ENCODE measurements around the gene CST2.
"Not testable (repeated sequence)": the region's sequence is repeated elsewhere in the genome, so short reads cannot be mapped to it uniquely, and the experiment has no call there.

The CST2 gene, protein sequence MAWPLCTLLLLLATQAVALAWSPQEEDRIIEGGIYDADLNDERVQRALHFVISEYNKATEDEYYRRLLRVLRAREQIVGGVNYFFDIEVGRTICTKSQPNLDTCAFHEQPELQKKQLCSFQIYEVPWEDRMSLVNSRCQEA

DNA sequence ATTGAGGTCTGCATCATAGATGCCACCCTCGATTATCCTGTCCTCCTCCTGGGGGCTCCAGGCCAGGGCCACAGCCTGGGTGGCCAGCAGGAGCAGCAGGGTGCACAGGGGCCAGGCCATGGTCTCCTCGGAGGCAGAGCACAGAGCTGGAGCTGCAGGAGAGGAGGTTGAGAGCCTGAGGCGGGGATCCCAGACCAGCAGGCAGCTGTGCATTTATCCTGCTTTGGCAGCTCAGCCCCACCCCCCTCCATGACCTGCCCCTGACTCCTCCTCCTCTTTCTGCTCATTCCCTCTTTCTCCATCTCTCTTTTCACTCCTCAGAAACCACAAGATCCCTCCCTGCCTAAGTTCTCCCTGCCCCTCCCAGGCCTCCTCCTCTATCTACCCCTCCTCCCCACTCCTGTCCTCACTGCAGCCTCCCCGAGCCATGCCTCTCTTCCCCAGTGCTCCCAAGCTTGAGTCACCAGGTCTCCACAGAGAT, at the start of gene CST2:
TSS of gene CST2 (minus strand) at position 189 of the 481 bp plus-strand sequence. CDS start at position 120, 69 bp downstream.
- no peak for DNase-seq (ENCODE audit: low read depth in 2 of 2)

DNA sequence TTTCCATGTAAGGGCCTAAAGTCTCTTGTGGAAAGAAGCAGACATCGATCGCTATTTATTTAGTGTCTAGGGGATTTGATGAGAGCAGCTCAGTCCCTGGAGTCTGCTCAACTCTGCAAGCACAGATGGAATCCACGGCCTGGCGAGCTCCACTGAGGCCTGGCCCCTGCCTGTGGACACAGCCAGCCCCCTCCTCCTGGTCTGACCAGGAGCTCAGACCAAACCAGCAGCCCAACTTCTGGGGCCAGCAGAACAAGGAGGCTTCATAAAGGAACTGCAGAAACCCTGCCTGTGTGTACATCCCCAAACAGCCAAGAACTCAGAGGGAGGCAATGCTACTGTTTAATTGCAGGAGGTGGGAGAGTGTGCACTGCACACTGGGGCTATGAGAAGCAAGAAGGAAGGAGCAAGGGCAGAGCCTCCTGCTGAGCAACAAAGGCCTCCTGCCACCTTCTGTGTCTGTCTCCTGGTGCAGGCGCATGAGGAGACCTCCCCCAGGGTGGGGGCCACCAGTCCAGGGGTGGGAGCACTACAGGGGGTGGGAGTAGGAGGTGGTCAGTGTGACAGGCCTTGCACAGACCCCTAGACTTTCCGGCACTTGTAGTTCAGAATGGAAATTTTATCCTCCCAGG, 49.2 kb upstream of the CST2 start:
- DNase-seq (ENCODE audit: low read depth in 2 of 2), result no peak

DNA sequence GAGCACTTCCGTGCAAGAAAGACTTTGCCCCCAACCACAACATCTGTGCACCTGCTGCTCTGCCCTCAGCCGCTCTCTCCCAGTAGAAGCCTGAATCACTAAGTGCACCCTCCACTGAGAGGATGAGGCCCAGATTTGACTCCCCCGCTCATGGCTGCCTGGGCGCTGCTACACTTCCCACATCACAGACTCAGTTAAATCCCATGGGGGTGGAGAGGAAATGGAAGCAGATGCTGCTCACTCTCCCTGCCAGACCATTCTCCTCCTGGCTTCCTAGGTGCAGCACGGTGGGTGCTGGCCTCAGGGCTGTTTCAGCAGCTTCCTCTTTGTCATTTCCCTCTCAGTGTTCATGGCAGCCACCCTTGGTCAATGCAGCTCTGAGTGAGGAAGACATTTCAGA, 48.2 kb upstream of the CST2 start:
- no peak for DNase-seq (ENCODE audit: low read depth in 2 of 2)

DNA sequence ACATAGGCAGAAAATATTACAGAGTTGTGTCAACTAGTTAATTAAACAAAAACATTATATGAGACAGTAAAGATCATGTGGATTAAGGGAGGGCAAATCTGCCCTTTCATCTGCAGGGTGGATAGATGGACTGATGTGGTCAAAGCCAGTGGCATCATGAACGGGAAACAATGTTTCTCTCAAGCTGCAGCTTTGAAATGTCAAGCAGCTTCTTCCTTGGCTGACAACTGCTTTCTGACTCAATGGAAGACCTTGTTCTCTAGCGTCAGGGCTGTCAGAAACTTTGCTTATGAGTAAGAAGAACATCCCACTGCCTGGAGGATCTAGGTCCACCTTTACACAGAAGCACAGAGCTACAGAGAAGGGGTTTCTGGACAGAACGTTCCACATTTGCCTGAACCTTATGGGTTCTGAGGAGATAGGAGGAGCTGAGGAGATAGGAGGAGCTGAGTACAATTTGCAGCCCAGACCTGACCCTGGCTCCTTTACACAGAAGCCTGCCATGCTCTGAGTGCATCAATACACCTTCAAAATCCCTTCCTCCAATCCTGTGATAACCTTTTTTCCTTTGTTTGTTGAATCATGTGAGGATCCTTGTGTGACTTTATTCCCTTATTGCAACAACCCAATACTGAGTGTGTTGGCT, 47.0 kb upstream of the CST2 start:
- DNase-seq (ENCODE audit: low read depth in 2 of 2), result no peak

DNA sequence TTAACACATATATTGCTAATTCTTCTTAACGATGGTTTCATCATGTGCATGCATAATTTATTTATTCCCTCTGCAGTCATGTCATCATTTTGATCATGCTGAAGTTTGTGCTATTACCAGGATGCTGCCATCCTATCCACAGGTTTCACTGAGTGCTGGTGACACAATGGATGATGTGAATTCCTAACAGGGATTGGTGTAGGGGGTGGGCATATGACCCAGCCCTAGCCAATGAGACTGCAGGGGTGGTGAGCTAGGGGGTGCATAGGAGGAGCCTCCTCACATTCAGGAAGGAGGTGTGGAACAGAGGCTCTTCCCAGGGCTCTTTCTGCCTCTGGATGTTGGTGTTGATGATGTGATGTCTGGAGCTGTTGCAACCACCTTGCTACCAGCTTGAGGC, 45.5 kb upstream of the CST2 start:
- no peak for DNase-seq (ENCODE audit: low read depth in 2 of 2)

DNA sequence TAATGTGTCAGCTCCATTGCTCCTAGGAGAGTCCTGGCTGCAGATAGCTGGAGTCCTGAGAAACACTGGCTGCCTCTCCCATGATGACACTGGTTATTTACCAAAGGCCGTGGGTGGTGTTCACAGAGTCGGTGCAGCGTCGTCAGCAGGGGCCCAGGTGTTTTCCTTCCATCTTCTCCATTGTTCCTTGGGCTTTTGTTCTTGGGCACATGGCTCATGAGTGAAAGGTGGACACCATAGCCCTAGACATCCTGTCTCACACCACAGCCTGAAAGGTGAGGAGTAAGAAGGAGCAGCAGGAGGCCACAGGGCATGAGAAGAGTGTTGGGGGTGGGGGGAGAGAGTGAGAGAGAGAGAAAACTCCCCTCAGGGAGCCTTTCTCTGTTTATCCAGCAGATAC, 43.9 kb upstream of the CST2 start:
- DNase-seq (ENCODE audit: low read depth in 2 of 2), result no peak

DNA sequence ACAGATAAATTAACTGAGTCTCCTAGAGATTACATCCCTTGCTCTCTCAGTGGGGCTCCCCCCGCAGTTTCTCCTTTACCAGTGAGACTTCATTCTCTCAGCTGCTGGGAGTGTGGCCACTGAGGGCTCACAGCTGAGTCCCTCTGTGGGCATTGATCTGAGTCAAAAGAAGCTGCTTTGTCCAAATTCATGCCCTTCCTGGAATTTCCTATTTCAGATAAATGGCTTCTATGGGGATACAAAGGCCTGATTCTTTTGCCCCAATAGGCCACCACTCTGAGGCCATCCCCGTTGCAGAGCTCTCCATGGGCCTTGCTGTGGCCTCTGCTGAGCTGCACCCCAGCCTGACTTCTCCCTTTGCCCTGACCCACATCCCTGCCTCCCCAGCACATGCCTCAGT, 43.0 kb upstream of the CST2 start:
- no peak for DNase-seq (ENCODE audit: low read depth in 2 of 2)

DNA sequence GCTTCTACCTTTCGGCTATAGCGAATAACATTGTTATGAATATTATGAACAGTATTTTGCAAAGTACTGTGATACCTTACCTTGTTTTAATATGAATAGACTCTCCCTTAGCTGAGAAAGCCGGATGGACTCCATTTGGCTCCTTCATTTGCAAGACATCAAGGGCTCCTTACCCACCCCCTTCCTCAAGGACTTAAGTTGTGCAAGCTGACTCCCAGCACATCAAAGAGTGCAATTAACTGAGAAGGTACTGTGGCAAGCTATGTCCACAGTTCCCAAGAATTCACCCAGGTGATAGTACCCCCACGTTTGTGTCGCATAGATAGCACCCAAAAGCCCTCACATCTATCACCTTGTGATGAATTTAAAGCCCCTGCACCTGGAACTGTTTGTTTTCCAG, 41.8 kb upstream of the CST2 start:
- DNase-seq (ENCODE audit: low read depth in 2 of 2), result no peak

DNA sequence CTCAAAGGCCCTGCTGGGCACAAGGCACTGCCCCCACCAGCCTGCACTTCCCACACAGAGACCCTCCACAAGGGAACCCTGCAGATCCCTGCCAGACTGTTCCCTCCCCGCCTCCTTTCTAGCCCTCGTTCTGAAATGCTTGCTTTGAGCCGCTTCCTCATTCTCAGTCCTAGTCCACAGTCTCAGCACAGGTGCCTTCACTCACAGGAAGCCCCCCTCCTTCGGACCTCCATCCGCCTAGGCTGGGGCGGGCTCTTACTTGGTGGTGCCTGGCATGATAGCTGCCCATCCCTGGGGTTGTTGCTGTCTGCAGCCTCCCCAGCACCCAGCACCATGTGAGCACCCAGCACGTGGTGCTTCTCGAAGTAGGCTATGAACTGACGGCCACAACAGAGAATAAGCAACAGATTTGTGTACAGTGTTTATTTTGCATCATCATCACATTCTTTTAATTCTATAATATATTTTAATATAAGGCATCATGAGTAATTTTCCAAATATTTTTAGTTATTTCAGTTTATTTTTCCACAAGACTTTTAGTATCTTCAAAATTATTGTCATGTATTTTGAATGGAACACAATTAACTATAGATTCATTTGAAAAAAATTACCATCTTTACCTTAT, 40.7 kb upstream of the CST2 start:
- no peak for DNase-seq (ENCODE audit: low read depth in 2 of 2)

DNA sequence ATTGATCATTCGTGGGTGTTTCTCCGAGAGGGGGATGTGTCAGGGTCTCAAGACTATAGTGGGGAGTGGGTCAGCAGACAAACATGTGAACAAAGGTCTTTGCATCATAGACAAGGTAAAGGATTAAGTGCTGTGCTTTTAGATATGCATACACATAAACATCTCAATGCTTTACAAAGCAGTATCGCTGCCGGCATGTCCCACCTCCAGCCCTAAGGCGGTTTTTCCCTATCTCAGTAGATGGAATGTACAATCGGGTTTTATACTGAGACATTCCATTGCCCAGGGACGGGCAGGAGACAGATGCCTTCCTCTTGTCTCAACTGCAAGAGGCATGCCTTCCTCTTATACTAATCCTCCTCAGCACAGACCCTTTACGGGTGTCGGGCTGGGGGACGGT, 34.2 kb upstream of the CST2 start:
- not testable (repeated sequence) for DNase-seq (ENCODE audit: low read depth in 2 of 2)

DNA sequence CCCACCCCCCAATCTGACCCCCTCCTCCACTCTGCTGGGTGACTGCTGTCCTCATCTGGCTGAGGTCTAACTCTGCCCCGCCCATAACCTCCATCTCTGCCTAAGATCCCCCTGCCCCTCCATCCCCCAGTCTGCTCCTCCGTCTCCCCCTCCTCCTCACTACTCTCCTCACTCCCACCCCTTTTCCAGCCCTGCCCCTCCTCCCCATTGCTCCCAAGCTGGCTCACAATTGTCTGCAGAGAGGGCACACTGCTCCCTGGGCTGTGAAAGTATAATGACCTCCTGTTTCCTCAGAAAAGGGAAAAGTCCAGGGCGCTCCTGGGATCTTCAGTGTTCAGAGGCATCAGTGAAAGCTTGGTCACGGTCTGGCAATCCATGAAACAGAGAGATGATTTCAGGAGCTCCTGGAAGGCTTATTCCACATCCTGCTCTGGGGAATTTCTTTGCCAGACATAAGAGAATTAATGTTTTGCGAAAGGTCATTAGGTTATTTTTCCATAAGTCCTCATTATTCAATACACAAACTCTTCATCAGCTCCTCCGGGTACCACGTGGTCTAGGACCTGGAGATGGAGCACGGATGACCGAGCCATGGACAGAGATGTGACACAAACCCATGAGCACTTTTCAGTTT, 31.6 kb upstream of the CST2 start:
- DNase-seq (ENCODE audit: low read depth in 2 of 2), result no peak

DNA sequence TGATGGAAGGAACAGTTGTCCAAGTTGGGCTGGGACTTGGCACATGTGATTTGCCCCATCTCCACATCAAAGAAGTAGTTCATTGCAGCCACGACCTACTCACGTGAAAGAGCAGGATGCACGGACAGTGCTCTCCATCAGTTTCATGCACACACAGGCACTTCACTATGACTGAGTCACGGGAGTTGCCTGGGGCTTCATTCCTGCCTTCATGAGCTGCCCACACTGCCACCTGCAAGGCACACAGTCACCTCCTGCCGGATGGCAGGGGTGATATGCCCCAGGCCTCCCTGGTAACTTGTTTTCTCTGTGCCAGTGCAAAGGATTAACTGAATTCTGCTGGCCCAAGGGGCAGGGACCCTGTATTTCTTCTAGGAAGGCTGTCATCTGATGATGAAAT, 30.2 kb upstream of the CST2 start:
- no peak for DNase-seq (ENCODE audit: low read depth in 2 of 2)

DNA sequence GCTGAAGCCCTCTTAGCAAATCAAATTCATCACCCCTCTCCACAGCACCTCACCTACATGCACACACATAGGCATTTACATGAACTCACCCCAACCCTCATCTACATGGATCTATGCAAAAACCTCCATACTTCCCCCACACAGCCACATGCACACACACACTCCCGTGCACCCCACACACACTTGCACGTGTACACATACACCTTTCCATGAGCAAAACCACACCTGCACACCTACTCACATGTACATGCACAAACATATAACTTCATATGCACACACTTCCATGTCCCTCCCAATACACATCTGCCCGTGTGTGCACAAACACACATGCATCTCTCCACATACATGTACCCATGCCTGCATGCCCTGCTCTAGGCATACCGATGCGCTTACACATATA, 29.7 kb upstream of the CST2 start:
- no peak for DNase-seq (ENCODE audit: low read depth in 2 of 2)

DNA sequence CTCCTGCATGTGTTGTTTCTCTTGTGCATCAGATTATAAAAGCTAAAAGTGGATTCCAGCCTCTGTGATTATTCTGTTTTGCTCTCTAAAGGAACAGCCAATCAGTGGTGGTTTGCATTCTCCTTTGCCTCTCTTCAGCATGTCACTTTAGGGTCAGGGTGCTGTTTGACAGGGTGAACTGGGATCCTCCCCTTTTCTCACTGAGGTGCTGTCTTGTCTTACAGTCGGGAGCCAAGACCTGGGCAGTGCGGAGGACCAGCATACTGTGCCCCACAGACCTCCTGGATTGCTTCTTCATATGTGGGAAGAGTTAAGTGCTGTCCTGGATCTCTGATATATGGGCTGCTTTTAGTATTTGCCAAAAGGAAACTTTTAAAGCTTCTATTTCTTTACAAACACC, 15.2 kb upstream of the CST2 start:
- no peak for DNase-seq (ENCODE audit: low read depth in 2 of 2)

DNA sequence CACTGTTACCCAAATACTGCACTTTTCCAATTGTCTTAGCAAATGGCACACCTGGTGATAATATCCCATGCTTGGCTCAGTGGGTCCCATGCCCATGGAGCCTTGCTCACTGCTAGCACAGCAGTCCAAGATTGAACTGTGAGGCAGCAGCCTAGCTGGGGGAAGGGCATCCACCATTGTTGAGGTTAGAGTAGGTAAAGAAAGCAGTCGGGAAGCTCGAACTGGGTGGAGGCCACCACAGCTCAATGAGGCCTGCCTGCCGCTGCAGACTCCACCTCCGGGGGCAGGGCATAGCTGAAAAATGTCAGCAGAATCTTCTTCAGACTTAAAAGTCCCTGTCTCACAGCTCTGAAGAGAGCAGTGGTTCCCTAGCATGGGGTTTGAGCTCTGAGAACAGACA, 9.2 kb upstream of the CST2 start:
- DNase-seq (ENCODE audit: low read depth in 2 of 2), result no peak

DNA sequence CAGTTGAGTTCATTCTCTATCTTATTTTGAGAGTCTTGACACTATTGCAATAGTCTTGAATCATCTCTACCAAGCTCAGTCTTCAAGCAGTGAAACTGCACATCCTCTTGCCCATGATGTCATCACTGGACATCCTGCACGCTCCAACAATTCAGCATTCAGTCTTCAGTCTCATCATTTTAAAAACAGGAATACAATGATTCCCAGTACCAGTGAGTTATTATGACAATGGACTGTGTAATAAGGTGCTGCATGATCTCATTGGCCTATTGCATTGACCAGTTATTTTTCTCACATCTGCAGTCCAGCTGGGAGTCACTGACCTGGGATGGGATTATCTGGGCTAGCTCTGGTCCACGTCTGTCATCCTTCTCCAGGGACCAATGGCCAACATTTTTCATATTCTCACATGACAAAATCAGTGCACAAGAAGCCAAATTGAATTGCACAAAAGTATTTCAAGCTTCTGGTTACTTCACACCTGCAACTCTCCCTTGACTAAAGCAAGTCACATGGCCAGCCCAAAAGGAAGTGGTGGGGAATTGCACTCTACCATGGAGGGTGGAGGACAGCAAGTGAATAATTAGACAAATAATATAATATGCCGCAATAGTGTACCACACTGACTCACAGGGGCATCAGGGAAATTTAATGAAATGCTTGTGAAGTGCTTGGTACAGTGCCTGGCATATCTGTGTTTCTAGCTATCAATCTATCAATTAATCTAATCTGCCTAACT, 6.4 kb upstream of the CST2 start:
- DNase-seq (ENCODE audit: low read depth in 2 of 2), result no peak

DNA sequence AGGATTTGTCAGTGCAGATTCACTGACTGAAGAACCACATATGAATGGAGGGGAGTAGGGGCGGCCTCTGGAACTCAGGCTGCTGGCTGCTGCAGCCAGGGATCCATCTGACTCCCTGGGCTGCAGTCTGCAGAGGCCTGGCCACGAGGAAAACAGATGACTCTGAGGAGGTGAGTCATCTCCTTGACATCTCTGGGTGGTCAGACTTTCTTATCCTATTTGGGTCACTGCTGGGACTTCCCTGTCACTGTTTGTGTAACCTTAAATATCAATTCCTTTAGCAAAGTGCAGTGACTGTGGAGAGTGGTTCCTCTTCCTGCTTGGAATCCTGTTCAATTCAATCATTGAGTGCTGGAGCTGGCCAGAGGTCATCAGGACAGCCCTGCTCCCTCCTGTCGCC, 5.4 kb upstream of the CST2 start:
- not testable (repeated sequence) for DNase-seq (ENCODE audit: low read depth in 2 of 2)

DNA sequence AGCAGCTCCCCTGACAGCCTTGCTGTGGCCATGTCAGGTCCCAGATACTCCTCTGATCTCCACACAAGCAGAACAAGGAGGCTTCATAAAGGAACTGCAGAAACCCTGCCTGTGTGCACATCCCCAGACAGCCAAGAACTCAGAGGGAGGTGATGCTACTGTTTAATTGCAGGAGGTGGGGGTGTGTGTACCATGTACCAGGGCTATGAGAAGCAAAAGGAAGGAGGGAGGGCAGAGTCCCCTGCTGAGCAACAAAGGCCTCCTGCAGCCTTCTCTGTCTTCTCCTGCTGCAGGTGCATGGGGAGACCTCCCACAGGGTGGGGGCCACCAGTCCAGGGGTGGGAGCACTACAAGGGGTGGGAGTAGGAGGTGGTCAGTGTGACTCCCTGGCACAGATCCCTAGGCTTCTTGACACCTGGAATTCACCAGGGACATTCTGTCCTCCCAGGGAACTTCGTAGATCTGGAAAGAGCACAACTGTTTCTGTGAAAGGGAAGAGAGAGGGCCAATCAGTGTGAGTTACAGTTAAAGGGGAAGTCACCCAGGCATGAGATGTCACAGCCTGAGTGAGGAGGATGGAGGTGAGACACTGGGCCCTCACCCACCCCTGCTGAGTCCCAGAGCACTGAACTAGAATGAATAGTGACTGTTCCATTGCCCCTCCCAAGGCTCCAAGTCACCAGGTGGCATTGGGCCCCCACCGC, 2.8 kb downstream of the CST2 start:
- DNase-seq (ENCODE audit: low read depth in 2 of 2), result no peak

DNA sequence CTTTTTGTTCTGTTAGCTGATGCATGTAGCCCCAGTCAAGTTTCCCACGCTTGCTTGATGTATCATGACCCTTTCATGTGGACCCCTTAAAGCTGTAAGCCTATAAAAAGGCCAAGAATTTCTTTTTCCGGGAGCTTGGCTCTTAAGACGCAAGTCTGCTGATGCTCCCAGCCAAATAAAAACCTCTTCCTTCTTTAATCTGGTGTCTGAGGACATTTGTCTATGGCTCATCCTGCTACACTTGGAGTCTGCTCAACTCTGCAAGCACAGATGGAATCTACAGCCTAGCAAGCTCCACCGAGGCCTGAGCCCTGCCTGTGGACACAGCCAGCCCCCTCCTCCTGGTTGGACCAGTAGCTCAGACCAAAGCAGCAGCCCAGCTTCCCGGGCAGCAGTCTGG, 3.4 kb downstream of the CST2 start:
- no peak for DNase-seq (ENCODE audit: low read depth in 2 of 2)

DNA sequence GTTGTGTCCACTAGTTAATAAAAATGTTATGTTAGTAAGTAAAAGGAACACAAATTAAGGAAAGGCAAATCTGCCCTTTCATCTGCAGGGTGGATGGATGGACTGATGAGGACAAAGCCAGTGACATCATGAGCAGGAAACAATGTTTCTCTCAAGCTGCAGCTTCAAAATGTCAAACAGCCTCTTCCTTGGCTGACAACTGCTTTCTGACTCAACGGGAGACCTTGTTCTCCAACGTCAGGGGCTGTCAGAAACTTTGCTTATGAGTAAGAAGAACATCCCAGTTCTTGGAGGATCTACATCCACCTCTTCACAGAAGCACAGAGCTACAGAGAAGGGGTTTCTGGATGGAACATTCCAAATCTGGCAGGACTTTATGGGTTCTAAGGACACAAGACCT, 6.0 kb downstream of the CST2 start:
- DNase-seq (ENCODE audit: low read depth in 2 of 2), result no peak

DNA sequence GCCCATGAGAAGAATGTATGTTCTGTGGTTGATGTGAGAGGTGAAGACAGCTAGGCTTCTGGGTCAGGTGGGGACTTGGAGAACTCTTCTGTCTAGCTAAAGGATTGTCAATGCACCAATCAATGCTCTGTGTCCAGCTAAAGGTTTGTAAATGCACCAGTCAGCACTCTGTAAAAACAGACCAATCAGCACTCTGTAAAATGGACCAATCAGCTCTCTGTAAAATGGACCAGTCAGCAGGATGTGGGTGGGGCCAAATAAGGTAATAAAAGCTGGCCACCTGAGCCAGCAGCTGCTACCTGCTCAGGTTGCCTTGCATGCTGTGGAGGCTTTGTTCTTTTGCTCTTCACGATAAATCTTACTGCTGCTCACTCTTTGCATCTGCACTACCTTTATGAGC, 15.0 kb downstream of the CST2 start:
- DNase-seq (ENCODE audit: low read depth in 2 of 2), result not testable (repeated sequence)

Measured in stimulated activated CD8-positive, alpha-beta memory T cell treated with anti-CD3 and anti-CD28 coated beads, Interleukin-7, amount 100 ng/mL, for 4 hours (primary cell).